Neural cell (in vitro differentiated cells): Measurements from ENCODE around the gene GDI2. TPM values are rescaled to one million over a fixed set of nuclear protein-coding genes. Genes with fewer than 3 reads are reported as not detected.

Source experiments
- H2AFZ ChIP-seq: fragments of 200-600, 300-800 bp; sonication (generic), shearing (Covaris generic); 2 replicates; pipeline ENCODE4 v1.6.0; 2014; ENCODE audit warnings: low read depth, mild to moderate bottlenecking, antibody characterized with exemption, low read length, moderate library complexity
- H3F3A ChIP-seq: fragments of 200-600 bp; shearing (Covaris generic); 2 replicates; pipeline ENCODE4 v1.6.1; 2016; ENCODE audit warnings: mild to moderate bottlenecking, moderate library complexity, mixed read lengths, antibody characterized with exemption, low read length; ENCODE audit not compliant: insufficient read depth, poor library complexity, severe bottlenecking
- H3K27ac ChIP-seq: fragments of 200-600, 300-800 bp; sonication (generic), shearing (Covaris generic); 2 replicates; pipeline ENCODE4 v1.5.1; 2014; ENCODE audit warnings: mild to moderate bottlenecking, low read length, moderate library complexity
- H3K27me3 ChIP-seq: fragments of 300-800, 200-600 bp; sonication (generic), shearing (Covaris generic); 2 replicates; pipeline ENCODE4 v1.6.0; 2014; ENCODE audit warnings: mild to moderate bottlenecking, low read depth, low read length, moderate library complexity; ENCODE audit not compliant: insufficient read depth
- H3K36me3 ChIP-seq: fragments of 300-800, 200-600 bp; sonication (generic), shearing (Covaris generic); 2 replicates; pipeline ENCODE4 v1.5.1; 2014; ENCODE audit warnings: mild to moderate bottlenecking, antibody characterized with exemption, low read length, moderate library complexity; ENCODE audit not compliant: insufficient read depth
- H3K4me2 ChIP-seq: fragments of 300-800, 200-600 bp; sonication (generic), shearing (Covaris generic); 2 replicates; pipeline ENCODE4 v1.6.0; 2014; ENCODE audit warnings: mild to moderate bottlenecking, low read length
- H3K4me3 ChIP-seq: fragments of 300-800, 200-600 bp; sonication (generic), shearing (Covaris generic); 2 replicates; pipeline ENCODE4 v1.5.1; 2014; ENCODE audit warnings: mild to moderate bottlenecking, low read length, moderate library complexity
- H3K79me2 ChIP-seq: fragments of 200-600 bp; shearing (Covaris generic); replicated peaks from 2 replicates; pipeline ENCODE4 v1.6.0; 2014; ENCODE audit warnings: mild to moderate bottlenecking, low read length, moderate library complexity; ENCODE audit not compliant: insufficient read depth
- H3K9ac ChIP-seq: fragments of 300-800, 200-600 bp; sonication (generic), shearing (Covaris generic); 2 replicates; pipeline ENCODE4 v1.6.1; 2016; ENCODE audit warnings: mild to moderate bottlenecking, low read length, mixed read lengths
- H3K9me2 ChIP-seq: fragments of 200-600 bp; shearing (Covaris generic); 2 replicates; pipeline ENCODE4 v1.6.1; 2016; ENCODE audit warnings: mild to moderate bottlenecking, low read length, mixed read lengths; ENCODE audit not compliant: insufficient read depth
- H3K9me3 ChIP-seq: fragments of 200-600, 300-800 bp; sonication (generic), shearing (Covaris generic); 2 replicates; pipeline ENCODE4 v1.6.1; 2016; ENCODE audit warnings: mild to moderate bottlenecking, mixed run types, low read length, moderate library complexity, mixed read lengths
- H4K20me1 ChIP-seq: fragments of 200-600 bp; shearing (Covaris generic); 2 replicates; pipeline ENCODE4 v1.6.1; 2016; ENCODE audit warnings: mild to moderate bottlenecking, mixed run types; ENCODE audit not compliant: insufficient read depth
- EP300 ChIP-seq: fragments of 450-650 bp; conservative IDR thresholded peaks from 2 replicates; pipeline ENCODE4 v1.6.1; 2014; ENCODE audit warnings: antibody characterized with exemption, mild to moderate bottlenecking, moderate library complexity; ENCODE audit not compliant: poor library complexity, severe bottlenecking
- EZH2 ChIP-seq: fragments of 200-600, 300-800 bp; shearing (Covaris generic), sonication (generic); IDR thresholded peaks from 2 replicates; pipeline ENCODE4 v1.6.1; 2014; ENCODE audit warnings: antibody characterized with exemption, low read length, borderline replicate concordance, mild to moderate bottlenecking; ENCODE audit not compliant: insufficient read depth, poor library complexity, severe bottlenecking
- MXI1 ChIP-seq: fragments of 450-650 bp; conservative IDR thresholded peaks from 2 replicates; pipeline ENCODE4 v1.6.1; 2014; ENCODE audit warnings: antibody characterized with exemption, mild to moderate bottlenecking; ENCODE audit not compliant: poor library complexity, severe bottlenecking
- POLR2AphosphoS5 ChIP-seq: IDR thresholded peaks from 2 replicates; pipeline ENCODE4 v1.6.1; 2012
- RAD21 ChIP-seq: fragments of 450-650 bp; conservative IDR thresholded peaks from 2 replicates; pipeline ENCODE4 v1.6.1; 2014; ENCODE audit warnings: antibody characterized with exemption, mild to moderate bottlenecking, moderate library complexity
- SMC3 ChIP-seq: fragments of 450-650 bp; conservative IDR thresholded peaks from 2 replicates; pipeline ENCODE4 v1.6.1; 2014; ENCODE audit warnings: antibody characterized with exemption, mild to moderate bottlenecking, moderate library complexity; ENCODE audit not compliant: poor library complexity
- TAF1 ChIP-seq: IDR thresholded peaks from 2 replicates; pipeline ENCODE4 v1.6.1; 2012; ENCODE audit warnings: low read depth
- polyA plus RNA-seq: library from polyadenylated mRNA; depleted of rRNA; stranded (reverse); fragments of >200 nt; gene quantifications from 2 replicates; pipeline ENCODE4 v1.2.3, GENCODE V29; 2014
- TF ChIP-seq, protein P1 (sequence below): IDR thresholded peaks from 2 replicates; pipeline ENCODE4 v1.6.1; 2012; ENCODE audit warnings: borderline replicate concordance
- TF ChIP-seq, protein P2 (sequence below): fragments of 450-650 bp; IDR thresholded peaks from 2 replicates; pipeline ENCODE4 v1.5.1; 2014; ENCODE audit warnings: antibody characterized with exemption, mild to moderate bottlenecking, moderate library complexity; ENCODE audit not compliant: poor library complexity, severe bottlenecking

The GDI2 gene
- polyA plus RNA-seq, 1 donor from 2014 or later = 352 TPM

DNA sequence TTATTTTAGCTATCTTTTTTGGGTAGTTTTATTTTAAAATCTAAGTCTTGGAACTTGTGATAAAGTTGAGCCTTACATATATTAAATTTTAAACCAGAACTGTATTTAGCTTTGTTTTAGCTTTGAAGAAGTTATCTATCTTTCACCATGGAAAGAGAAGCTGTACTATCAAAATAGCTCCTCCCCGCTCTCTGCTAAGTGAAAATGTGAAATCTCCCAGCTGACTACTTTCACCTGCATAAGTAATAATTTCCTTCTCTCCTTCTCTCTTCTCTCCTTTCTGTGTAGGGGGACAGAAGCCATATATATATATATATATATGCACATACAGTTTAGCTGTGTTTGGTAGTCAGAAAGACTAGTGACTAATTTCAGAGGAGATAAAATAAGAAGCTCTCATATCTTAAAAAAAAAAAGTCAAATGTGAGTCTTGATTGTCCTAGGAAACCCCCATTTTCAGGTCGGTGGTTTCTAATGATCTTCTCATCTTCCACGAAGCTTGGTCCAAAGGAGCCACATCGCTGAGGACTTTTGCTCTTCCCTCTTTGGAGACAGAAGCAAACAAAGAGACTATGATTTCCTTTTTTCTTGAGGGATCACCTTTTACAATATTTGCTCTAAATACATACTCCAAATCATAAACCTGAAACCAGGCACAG, 30.6 kb upstream of the GDI2 start:
- no peaks in the 10 kb centered on the region for H3K9me2 ChIP-seq
- H4K20me1 ChIP-seq = no peaks in the 10 kb centered on the region
- no peak overlapping the region for H3K9ac ChIP-seq
- no peaks in the 10 kb centered on the region for H3K27me3 ChIP-seq
- no peak overlapping the region for H3K27ac ChIP-seq
- no peak overlapping the region for H3K4me2 ChIP-seq
- H3K36me3 ChIP-seq = no peaks in the 10 kb centered on the region
- no peaks in the 10 kb centered on the region for H3K9me3 ChIP-seq
- H3K4me3 ChIP-seq = no peak overlapping the region
- no peaks in the 10 kb centered on the region for H3K79me2 ChIP-seq
- H2AFZ ChIP-seq = no peak overlapping the region
- TF ChIP-seq, protein P1, sequence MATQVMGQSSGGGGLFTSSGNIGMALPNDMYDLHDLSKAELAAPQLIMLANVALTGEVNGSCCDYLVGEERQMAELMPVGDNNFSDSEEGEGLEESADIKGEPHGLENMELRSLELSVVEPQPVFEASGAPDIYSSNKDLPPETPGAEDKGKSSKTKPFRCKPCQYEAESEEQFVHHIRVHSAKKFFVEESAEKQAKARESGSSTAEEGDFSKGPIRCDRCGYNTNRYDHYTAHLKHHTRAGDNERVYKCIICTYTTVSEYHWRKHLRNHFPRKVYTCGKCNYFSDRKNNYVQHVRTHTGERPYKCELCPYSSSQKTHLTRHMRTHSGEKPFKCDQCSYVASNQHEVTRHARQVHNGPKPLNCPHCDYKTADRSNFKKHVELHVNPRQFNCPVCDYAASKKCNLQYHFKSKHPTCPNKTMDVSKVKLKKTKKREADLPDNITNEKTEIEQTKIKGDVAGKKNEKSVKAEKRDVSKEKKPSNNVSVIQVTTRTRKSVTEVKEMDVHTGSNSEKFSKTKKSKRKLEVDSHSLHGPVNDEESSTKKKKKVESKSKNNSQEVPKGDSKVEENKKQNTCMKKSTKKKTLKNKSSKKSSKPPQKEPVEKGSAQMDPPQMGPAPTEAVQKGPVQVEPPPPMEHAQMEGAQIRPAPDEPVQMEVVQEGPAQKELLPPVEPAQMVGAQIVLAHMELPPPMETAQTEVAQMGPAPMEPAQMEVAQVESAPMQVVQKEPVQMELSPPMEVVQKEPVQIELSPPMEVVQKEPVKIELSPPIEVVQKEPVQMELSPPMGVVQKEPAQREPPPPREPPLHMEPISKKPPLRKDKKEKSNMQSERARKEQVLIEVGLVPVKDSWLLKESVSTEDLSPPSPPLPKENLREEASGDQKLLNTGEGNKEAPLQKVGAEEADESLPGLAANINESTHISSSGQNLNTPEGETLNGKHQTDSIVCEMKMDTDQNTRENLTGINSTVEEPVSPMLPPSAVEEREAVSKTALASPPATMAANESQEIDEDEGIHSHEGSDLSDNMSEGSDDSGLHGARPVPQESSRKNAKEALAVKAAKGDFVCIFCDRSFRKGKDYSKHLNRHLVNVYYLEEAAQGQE = no peak
- TF ChIP-seq EP300 (no peak), EZH2 (no peak)
- TF ChIP-seq, protein P2, sequence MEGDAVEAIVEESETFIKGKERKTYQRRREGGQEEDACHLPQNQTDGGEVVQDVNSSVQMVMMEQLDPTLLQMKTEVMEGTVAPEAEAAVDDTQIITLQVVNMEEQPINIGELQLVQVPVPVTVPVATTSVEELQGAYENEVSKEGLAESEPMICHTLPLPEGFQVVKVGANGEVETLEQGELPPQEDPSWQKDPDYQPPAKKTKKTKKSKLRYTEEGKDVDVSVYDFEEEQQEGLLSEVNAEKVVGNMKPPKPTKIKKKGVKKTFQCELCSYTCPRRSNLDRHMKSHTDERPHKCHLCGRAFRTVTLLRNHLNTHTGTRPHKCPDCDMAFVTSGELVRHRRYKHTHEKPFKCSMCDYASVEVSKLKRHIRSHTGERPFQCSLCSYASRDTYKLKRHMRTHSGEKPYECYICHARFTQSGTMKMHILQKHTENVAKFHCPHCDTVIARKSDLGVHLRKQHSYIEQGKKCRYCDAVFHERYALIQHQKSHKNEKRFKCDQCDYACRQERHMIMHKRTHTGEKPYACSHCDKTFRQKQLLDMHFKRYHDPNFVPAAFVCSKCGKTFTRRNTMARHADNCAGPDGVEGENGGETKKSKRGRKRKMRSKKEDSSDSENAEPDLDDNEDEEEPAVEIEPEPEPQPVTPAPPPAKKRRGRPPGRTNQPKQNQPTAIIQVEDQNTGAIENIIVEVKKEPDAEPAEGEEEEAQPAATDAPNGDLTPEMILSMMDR = no peak
- H3F3A ChIP-seq = no peaks in the 10 kb centered on the region

DNA sequence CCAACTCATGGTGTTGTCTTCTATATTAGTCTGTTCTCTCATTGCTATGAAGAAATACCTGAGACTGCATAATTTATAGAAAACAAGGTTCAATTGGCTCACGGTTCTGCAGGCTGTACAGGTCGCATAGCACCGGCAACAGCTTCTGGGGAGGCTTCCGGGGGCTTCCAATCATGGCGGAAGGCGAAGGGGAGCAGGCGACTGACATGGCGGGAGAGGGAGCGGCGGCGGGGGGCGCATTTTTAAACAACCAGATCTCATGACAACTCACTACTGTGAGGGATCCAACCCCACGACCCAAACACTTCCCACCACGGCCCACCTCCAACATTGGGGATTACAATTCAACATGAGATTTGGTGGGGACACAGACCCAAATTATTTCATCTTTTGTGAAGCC, 28.7 kb upstream of the GDI2 start:
- no peaks in the 10 kb centered on the region for H3K36me3 ChIP-seq
- H4K20me1 ChIP-seq = no peaks in the 10 kb centered on the region
- no peaks in the 10 kb centered on the region for H3K79me2 ChIP-seq
- H3K9me3 ChIP-seq = no peaks in the 10 kb centered on the region
- no peaks in the 10 kb centered on the region for H3F3A ChIP-seq
- no peaks in the 10 kb centered on the region for H3K9me2 ChIP-seq
- no peak overlapping the region for H3K4me3 ChIP-seq
- H3K27ac ChIP-seq = no peak overlapping the region
- TF ChIP-seq SMC3 (no peak), EZH2 (no peak), RAD21 (no peak), MXI1 (no peak), TAF1 (no peak), POLR2AphosphoS5 (no peak), EP300 (no peak)
- TF ChIP-seq, protein P1 = no peak
- TF ChIP-seq, protein P2 = no peak
- H2AFZ ChIP-seq = no peak overlapping the region
- no peak overlapping the region for H3K9ac ChIP-seq
- H3K4me2 ChIP-seq = no peak overlapping the region
- no peaks in the 10 kb centered on the region for H3K27me3 ChIP-seq
